ENCODE data around the gene PNMA8C.
"Not testable (repeated sequence)": the region's sequence is repeated elsewhere in the genome, so short reads cannot be mapped to it uniquely, and the experiment has no call there.

PNMA8C gene

GRCh38 chr19:46411088-46411924 is 17.4 kb downstream of the PNMA8C start:
- DNase-seq (ENCODE audit: low read depth in 2 of 2): no peak

- DNase-seq (ENCODE audit: low read depth in 2 of 2): no peak
Measured at GRCh38 chr19:46410205-46411087, 18.3 kb downstream of the PNMA8C start.

GRCh38 chr19:46409191-46409590 is 19.5 kb downstream of the PNMA8C start:
- no peak for DNase-seq (ENCODE audit: low read depth in 2 of 2)

GRCh38 chr19:46408664-46409039 is 20.1 kb downstream of the PNMA8C start:
- DNase-seq (ENCODE audit: low read depth in 2 of 2): no peak

GRCh38 chr19:46407856-46408663 is 20.7 kb downstream of the PNMA8C start:
- no peak for DNase-seq (ENCODE audit: low read depth in 2 of 2)

- DNase-seq (ENCODE audit: low read depth in 2 of 2): no peak
Measured at GRCh38 chr19:46406976-46407375, 21.8 kb downstream of the PNMA8C start.

- DNase-seq (ENCODE audit: low read depth in 2 of 2): no peak
Measured at GRCh38 chr19:46404753-46405468, 23.8 kb downstream of the PNMA8C start.

GRCh38 chr19:46404055-46404752 is 24.5 kb downstream of the PNMA8C start:
- no peak for DNase-seq (ENCODE audit: low read depth in 2 of 2)

GRCh38 chr19:46402725-46403124 is 26.0 kb downstream of the PNMA8C start:
- no peak for DNase-seq (ENCODE audit: low read depth in 2 of 2)

- DNase-seq (ENCODE audit: low read depth in 2 of 2): not testable (repeated sequence)
Measured at GRCh38 chr19:46397801-46398479, 30.8 kb downstream of the PNMA8C start.

- DNase-seq (ENCODE audit: low read depth in 2 of 2): no peak
Measured at GRCh38 chr19:46394402-46394797, 34.3 kb downstream of the PNMA8C start.

- no peak for DNase-seq (ENCODE audit: low read depth in 2 of 2)
Measured at GRCh38 chr19:46393456-46394401, 35.0 kb downstream of the PNMA8C start.

- no peak for DNase-seq (ENCODE audit: low read depth in 2 of 2)
Measured at GRCh38 chr19:46392837-46393236, 35.9 kb downstream of the PNMA8C start.

GRCh38 chr19:46392252-46392801 is 36.4 kb downstream of the PNMA8C start:
- DNase-seq (ENCODE audit: low read depth in 2 of 2): no peak

GRCh38 chr19:46391296-46392251 is 37.2 kb downstream of the PNMA8C start:
- DNase-seq (ENCODE audit: low read depth in 2 of 2): no peak

GRCh38 chr19:46390866-46391265 is 37.9 kb downstream of the PNMA8C start:
- no peak for DNase-seq (ENCODE audit: low read depth in 2 of 2)

- DNase-seq (ENCODE audit: low read depth in 2 of 2): no peak
Measured at GRCh38 chr19:46390121-46390858, 38.4 kb downstream of the PNMA8C start.

Measured in stimulated activated CD4-positive, alpha-beta T cell treated with anti-CD3 and anti-CD28 coated beads, Interleukin-12 subunit alpha, Interleukin-12 subunit beta, amount 100 ng/mL, for 24 hours (primary cell).